Tibial artery (tissue), 4 donors: ENCODE results near the gene TMEM94.

Experiments used
- DNase-seq, 2 donors: peaks; one replicate each; pipeline ENCODE4 v3.0.0-alpha.2; 2019
- H3K27ac ChIP-seq, 2 donors: fragments of 200-600 bp; sonication (generic) in 1 of 2; 1 replicate in 1 of 2; 2 replicates in 1 of 2; pipeline ENCODE4 v1.5.1; 2018 to 2019; ENCODE audit warnings: mild to moderate bottlenecking in 1 of 2
- H3K27me3 ChIP-seq, 2 donors: fragments of 200-600 bp; sonication (generic) in 1 of 2; one replicate each; pipeline versions ENCODE4 v1.5.1 to v1.6.0; 2016 to 2019
- H3K36me3 ChIP-seq, 3 donors: fragments of 200-600 bp; sonication (generic) in 2 of 3; one replicate each; pipeline ENCODE4 v1.5.1; 2016 to 2019; ENCODE audit warnings: mild to moderate bottlenecking in 2 of 3
- H3K4me1 ChIP-seq, 4 donors: fragments of 200-600 bp; sonication (generic) in 2 of 4; 1 replicate in 3 of 4; 2 replicates in 1 of 4; pipeline ENCODE4 v1.5.1; 2016 to 2019
- H3K4me3 ChIP-seq, 2 donors: fragments of 200-600 bp; sonication (generic) in 1 of 2; 1 replicate in 1 of 2; 2 replicates in 1 of 2; pipeline ENCODE4 v1.5.1; 2018 to 2019; ENCODE audit warnings: mild to moderate bottlenecking in 2 of 2
- H3K9me3 ChIP-seq, 3 donors: fragments of 200-600 bp; sonication (generic) in 1 of 3; one replicate each; pipeline ENCODE4 v1.5.1; 2016 to 2019
- intact Hi-C: fragments of 100-400 bp; cut with DNase I; formaldehyde crosslinking; loops from one replicate; pipeline ENCODE4 v1.15.0; 2023; ENCODE audit warnings: low total_unique reads
- TF ChIP-seq, protein P1 (sequence below), 2 experiments: fragments of 200-600 bp in 1 of 2; fragments of 450-650 bp in 1 of 2; IDR thresholded peaks; one replicate each; pipeline ENCODE4 v1.5.1; 2017 to 2019; ENCODE audit warnings: antibody characterized with exemption in 2 of 2, mild to moderate bottlenecking in 1 of 2, moderate library complexity in 1 of 2

The TMEM94 gene

DNA sequence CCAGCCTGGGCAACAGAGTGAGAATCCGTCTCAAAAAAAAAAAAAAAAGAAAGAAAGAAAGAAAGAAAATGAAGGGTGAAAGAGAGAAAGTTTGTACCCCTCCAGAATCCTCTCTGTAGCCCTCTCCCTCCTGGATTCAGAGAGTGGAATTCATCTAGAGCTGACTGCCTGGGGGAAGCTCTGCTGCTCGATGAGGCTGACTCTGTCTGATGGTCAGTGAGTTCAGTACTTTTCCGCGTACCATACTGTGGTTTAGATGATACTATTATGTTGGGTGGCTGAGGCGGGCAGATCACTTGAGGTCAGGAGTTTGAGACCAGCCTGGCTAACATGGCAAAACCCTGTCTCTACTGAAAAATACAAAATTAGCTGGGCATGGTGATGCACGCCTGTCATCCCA, 14.8 kb downstream of the TMEM94 start:
- DNase-seq: no peak
- Histone ChIP-seq H3K27ac (no peak overlapping the region), H3K36me3 (peaks cover 0 to 25% (median 10%) of the 10 kb centered on the region in 3 donors), H3K27me3 (no peaks in the 10 kb centered on the region), H3K4me3 (no peak overlapping the region), H3K9me3 (no peaks in the 10 kb centered on the region), H3K4me1 (peaks cover 0 to 37% (median 23%) of the 10 kb centered on the region in 4 donors)
- TF ChIP-seq, protein P1, sequence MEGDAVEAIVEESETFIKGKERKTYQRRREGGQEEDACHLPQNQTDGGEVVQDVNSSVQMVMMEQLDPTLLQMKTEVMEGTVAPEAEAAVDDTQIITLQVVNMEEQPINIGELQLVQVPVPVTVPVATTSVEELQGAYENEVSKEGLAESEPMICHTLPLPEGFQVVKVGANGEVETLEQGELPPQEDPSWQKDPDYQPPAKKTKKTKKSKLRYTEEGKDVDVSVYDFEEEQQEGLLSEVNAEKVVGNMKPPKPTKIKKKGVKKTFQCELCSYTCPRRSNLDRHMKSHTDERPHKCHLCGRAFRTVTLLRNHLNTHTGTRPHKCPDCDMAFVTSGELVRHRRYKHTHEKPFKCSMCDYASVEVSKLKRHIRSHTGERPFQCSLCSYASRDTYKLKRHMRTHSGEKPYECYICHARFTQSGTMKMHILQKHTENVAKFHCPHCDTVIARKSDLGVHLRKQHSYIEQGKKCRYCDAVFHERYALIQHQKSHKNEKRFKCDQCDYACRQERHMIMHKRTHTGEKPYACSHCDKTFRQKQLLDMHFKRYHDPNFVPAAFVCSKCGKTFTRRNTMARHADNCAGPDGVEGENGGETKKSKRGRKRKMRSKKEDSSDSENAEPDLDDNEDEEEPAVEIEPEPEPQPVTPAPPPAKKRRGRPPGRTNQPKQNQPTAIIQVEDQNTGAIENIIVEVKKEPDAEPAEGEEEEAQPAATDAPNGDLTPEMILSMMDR (IDR thresholded peaks at IDR 0.05): no peak
- intact Hi-C loops: no loop called here

DNA sequence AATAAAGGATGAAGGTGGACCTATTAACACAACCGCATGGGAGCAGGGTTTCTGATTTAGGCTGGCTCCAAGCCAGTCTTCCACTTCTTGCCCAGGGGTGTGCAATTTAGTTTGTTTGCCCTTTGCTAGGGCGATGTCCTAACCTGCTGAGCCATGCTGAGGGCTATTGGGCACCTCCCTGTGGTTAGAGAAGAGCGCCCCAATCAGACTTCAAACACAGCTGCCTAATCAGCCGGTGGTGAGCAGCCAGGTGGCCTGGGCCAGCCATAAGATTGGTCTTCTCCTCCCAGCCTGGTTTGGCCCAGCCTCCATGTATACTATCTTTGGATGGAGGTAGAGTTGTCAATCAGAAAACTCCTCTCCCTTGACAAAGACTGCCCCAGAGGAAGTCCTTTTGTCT, 15.7 kb downstream of the TMEM94 start:
- TF ChIP-seq, protein P1 (IDR thresholded peaks at IDR 0.05): no peak
- Histone ChIP-seq H3K4me3 (no peak overlapping the region), H3K9me3 (no peaks in the 10 kb centered on the region), H3K4me1 (peaks cover 0 to 46% (median 32%) of the 10 kb centered on the region in 4 donors), H3K27me3 (no peaks in the 10 kb centered on the region), H3K27ac (no peak overlapping the region), H3K36me3 (peaks cover 0 to 25% (median 10%) of the 10 kb centered on the region in 3 donors)
- intact Hi-C loops: no loop called here
- no peak for DNase-seq

DNA sequence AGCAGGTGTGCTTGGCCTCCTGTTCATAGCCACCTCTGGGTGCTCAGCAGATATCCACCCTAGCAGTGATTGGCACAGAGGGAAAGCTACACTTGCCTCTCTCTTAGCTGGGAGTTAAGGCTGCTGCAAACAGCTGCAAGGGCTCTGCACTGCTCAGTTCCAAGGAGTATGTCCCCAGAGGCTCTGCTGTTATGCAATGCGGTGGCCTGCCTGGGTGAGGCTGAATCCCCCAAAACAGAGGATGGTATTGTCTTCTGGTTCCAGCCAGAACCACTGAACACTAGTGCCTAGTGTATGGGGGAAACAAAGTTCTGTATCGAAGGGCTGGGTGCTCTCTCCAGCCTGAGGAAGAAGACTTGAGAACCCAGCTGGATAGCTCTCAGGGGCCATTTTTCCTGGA, 16.8 kb downstream of the TMEM94 start:
- no peak overlapping the region for H3K27ac ChIP-seq
- peaks cover 0 to 25% (median 10%) of the 10 kb centered on the region in 3 donors for H3K36me3 ChIP-seq
- no peaks in the 10 kb centered on the region for H3K27me3 ChIP-seq
- H3K4me1 ChIP-seq: peaks cover 0 to 42% (median 34%) of the 10 kb centered on the region in 4 donors
- TF ChIP-seq, protein P1 (IDR thresholded peaks at IDR 0.05): no peak
- no peak overlapping the region for H3K4me3 ChIP-seq
- no peak for DNase-seq
- intact Hi-C loops: no loop called here
- H3K9me3 ChIP-seq: no peaks in the 10 kb centered on the region

DNA sequence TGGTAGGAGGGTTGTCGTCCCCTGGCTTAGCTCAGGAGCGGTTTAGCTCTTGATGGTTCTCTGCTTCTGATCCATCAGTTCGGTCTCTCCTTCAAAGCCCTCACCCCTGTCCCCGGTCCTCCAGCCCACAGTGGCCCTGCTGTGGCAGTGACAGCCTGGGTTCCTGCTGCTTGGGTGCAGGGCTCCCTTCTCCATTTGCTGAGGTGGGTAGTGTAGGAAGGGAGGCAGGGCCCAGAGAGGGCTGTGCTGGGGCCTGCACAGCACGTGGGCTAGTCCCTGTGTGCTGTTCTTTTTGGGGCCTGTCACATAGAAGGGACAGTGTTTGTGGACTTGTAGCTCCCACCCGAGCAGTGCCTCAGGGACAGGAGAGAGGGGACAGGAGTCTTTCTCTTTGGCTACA, 18.3 kb downstream of the TMEM94 start:
- no peak for DNase-seq
- intact Hi-C loops: no loop called here
- TF ChIP-seq, protein P1 (IDR thresholded peaks at IDR 0.05): no peak
- Histone ChIP-seq H3K27me3 (no peaks in the 10 kb centered on the region), H3K27ac (peak overlapping the region; percentile 61 to 69), H3K9me3 (no peaks in the 10 kb centered on the region), H3K4me1 (peaks cover 0 to 34% (median 27%) of the 10 kb centered on the region in 4 donors), H3K36me3 (peaks cover 0 to 25% (median 10%) of the 10 kb centered on the region in 3 donors), H3K4me3 (no peak overlapping the region)

DNA sequence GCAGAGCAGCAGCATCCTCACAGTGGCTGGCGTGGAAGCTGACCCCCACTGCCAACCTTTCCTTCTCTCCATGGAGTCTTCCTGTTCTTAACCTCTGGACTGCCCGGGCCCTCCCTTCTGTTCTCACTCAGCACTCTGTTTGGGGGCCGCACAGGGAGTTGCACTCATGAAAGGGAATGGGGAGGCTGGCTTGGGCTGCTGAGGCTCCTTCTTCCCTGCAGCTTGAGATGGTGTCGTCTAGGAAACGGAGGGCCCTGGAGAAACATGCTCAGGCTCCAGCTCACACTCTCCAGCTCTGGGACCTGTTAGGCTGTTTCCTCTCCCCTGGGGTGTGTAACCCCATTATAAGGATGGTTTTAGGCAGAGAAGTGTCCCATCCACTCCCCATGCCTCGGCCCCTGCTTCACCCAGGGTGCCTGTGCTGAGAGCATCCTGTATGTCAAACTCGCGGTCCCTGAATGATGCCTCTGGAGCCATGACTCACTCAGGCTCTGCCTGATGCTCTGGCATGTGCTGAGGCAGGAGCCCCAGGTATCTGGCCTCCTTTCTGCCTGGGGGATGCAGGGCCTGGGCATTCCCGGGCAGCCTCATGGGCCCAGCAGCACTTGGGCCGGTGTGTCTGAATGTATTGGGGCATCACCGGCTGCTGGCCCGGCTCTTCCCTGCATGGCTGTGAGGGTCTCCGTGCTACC, 18.9 kb downstream of the TMEM94 start:
- H3K9me3 ChIP-seq: no peaks in the 10 kb centered on the region
- peaks cover 0 to 25% (median 10%) of the 10 kb centered on the region in 3 donors for H3K36me3 ChIP-seq
- peaks cover 0 to 34% (median 27%) of the 10 kb centered on the region in 4 donors for H3K4me1 ChIP-seq
- no peak overlapping the region for H3K4me3 ChIP-seq
- peak overlapping the region; percentile 61 to 69 for H3K27ac ChIP-seq
- TF ChIP-seq, protein P1 (IDR thresholded peaks at IDR 0.05): no peak
- no peaks in the 10 kb centered on the region for H3K27me3 ChIP-seq
- intact Hi-C loops: no loop called here
- no peak for DNase-seq
